ENCODE results near the gene GFPT2.

The GFPT2 gene

GRCh38 chr5:180294913-180295555, 58.1 kb downstream of the GFPT2 start:
- H3K4me3 ChIP-seq (ENCODE audit: low read depth, low read length) = no peak overlapping the region
- H3K27ac ChIP-seq (ENCODE audit: extremely low read depth, low read depth, low read length) = no peak overlapping the region
- TF ChIP-seq ZNF707 (tag by site-specific recombination; IDR thresholded peaks at IDR 0.05) (no peak), ZBTB10 (tag by site-specific recombination; IDR thresholded peaks at IDR 0.05) (no peak), ZNF48 (tag by site-specific recombination; IDR thresholded peaks at IDR 0.05) (no peak)
- ChIA-PET POLR2A (interaction anchor here (0.6 to 1.4 kb wide), 3 partner anchors 9 to 102 kb away, joined by 3 to 4 read pairs (median 4); partner anchors contain the start of gene GFPT2), CTCF (interaction anchor here (1.3 to 5.6 kb wide), 7 partner anchors 14 to 194 kb away, joined by 3 to 47 read pairs (median 6); no protein-coding TSS in a partner anchor)
- H3K9me3 ChIP-seq (ENCODE audit: control insufficient read depth, insufficient read depth, low read depth, low read length) = no peaks in the 10 kb centered on the region
- H3K36me3 ChIP-seq (ENCODE audit: control insufficient read depth in 2 of 2, insufficient read depth in 1 of 2, low read length in 2 of 2) = peaks cover 4 to 10% of the 10 kb centered on the region in 2 experiments; a peak in 2 of 3 replicates
- H3K4me1 ChIP-seq (ENCODE audit: control insufficient read depth, insufficient read depth, low read length) = no peaks in the 10 kb centered on the region

- Histone ChIP-seq H3K36me3 (ENCODE audit: control insufficient read depth in 2 of 2, insufficient read depth in 1 of 2, low read length in 2 of 2) (peaks cover 4 to 10% of the 10 kb centered on the region in 2 experiments; a peak in 2 of 3 replicates), H3K9me3 (ENCODE audit: control insufficient read depth, insufficient read depth, low read depth, low read length) (no peaks in the 10 kb centered on the region), H3K27ac (ENCODE audit: extremely low read depth, low read depth, low read length) (no peak overlapping the region), H3K4me1 (ENCODE audit: control insufficient read depth, insufficient read depth, low read length) (0 out of 2 replicates have a peak, but pooled peaks cover 2% of the 10 kb centered on the region), H3K4me3 (ENCODE audit: low read depth, low read length) (no peak overlapping the region)
- ChIA-PET POLR2A (no interaction called here), CTCF (interaction anchor here (0.6 to 5.6 kb wide), 16 partner anchors 8 to 471 kb away, joined by 3 to 47 read pairs (median 6); no protein-coding TSS in a partner anchor)
- TF ChIP-seq ZNF544 (tag by site-specific recombination; IDR thresholded peaks at IDR 0.05) (no peak), ZNF311 (tag by site-specific recombination; IDR thresholded peaks at IDR 0.05; ENCODE audit: borderline replicate concordance) (no peak)
Measured at GRCh38 chr5:180294411-180294810, 58.7 kb downstream of the GFPT2 start.

- ChIA-PET POLR2A (interaction anchor here (0.7 to 0.8 kb wide), 2 partner anchors 47 to 226 kb away, joined by 3 to 6 read pairs; no protein-coding TSS in a partner anchor), CTCF (interaction anchor here (0.6 to 5.6 kb wide), 18 partner anchors 11 to 282 kb away, joined by 3 to 47 read pairs (median 4); partner anchors contain the start of gene RASGEF1C)
- Histone ChIP-seq H3K27ac (ENCODE audit: extremely low read depth, low read depth, low read length) (peak within 1 kb of the TSS; percentile 89), H3K4me3 (ENCODE audit: low read depth, low read length) (peak within 1 kb of the TSS; percentile 90), H3K4me1 (ENCODE audit: control insufficient read depth, insufficient read depth, low read length) (0 out of 2 replicates have a peak, but pooled peaks cover 3% of the 10 kb centered on the region), H3K36me3 (ENCODE audit: control insufficient read depth in 2 of 2, insufficient read depth in 1 of 2, low read length in 2 of 2) (peaks cover 4 to 14% of the 10 kb centered on the region in 2 experiments; a peak in 2 of 3 replicates), H3K9me3 (ENCODE audit: control insufficient read depth, insufficient read depth, low read depth, low read length) (no peaks in the 10 kb centered on the region)
- TF ChIP-seq ZBTB7A (tag by site-specific recombination; IDR thresholded peaks at IDR 0.05; ENCODE audit: low read depth) (peak; percentile 38; the same call in 1 of the 2 replicates), ZBTB10 (tag by site-specific recombination; IDR thresholded peaks at IDR 0.05) (peak; percentile 67), ZNF624 (tag by site-specific recombination; IDR thresholded peaks at IDR 0.05) (no peak), ZNF184 (tag by site-specific recombination; IDR thresholded peaks at IDR 0.05) (0 out of 2 replicates have a peak, but pooled peaks have one; percentile 42), ZNF747 (tag by site-specific recombination; IDR thresholded peaks at IDR 0.05) (no peak), ZEB2 (tag by site-specific recombination; IDR thresholded peaks at IDR 0.05) (peak; percentile 93), GLIS2 (tag by site-specific recombination; IDR thresholded peaks at IDR 0.05) (peak; percentile 69; the same call in 1 of the 2 replicates), ZNF610 (tag by site-specific recombination; IDR thresholded peaks at IDR 0.05; ENCODE audit: borderline replicate concordance) (0 out of 2 replicates have a peak, but pooled peaks have one; percentile 13), ZBTB8A (tag by site-specific recombination; IDR thresholded peaks at IDR 0.05) (peak; percentile 85), ZNF664 (tag by site-specific recombination; IDR thresholded peaks at IDR 0.05) (peak; percentile 41), SP3 (tag by site-specific recombination; IDR thresholded peaks at IDR 0.05) (0 out of 2 replicates have a peak, but pooled peaks have one; percentile 38), ZNF596 (tag by site-specific recombination; IDR thresholded peaks at IDR 0.05) (0 out of 2 replicates have a peak, but pooled peaks have one; percentile 12), KLF10 (tag by site-specific recombination; IDR thresholded peaks at IDR 0.05) (peak; percentile 74), KLF1 (tag by site-specific recombination; IDR thresholded peaks at IDR 0.05) (peak; percentile 96), MYNN (tag by site-specific recombination; IDR thresholded peaks at IDR 0.05; ENCODE audit: borderline replicate concordance) (no peak), KLF8 (tag by site-specific recombination; IDR thresholded peaks at IDR 0.05) (peak; percentile 64; the same call in 1 of the 2 replicates), ZNF501 (tag by site-specific recombination; IDR thresholded peaks at IDR 0.05) (peak; percentile 34; the same call in 1 of the 2 replicates), ZNF76 (tag by site-specific recombination; IDR thresholded peaks at IDR 0.05; ENCODE audit: borderline replicate concordance, low read depth) (peak; percentile 39; the same call in 1 of the 2 replicates), SCRT2 (tag by site-specific recombination; IDR thresholded peaks at IDR 0.05) (0 out of 2 replicates have a peak, but pooled peaks have one; percentile 31)
Measured at GRCh38 chr5:180291943-180292831, 60.9 kb downstream of the GFPT2 start, which contains the start of gene MAPK9. Gene MAPK9, minus strand, starts transcription at chr5:180292083. Its CDS starts 11,522 bp downstream, at chr5:180280561.

All from HEK293 (cell line).